NCI-H2171 (cell line): Measurements from ENCODE around the gene GRAP2.

ENCODE experiments used
- DNase-seq: peaks from one replicate; lab custom pipeline; 2025; lab: John Stamatoyannopoulos, UW

Gene GRAP2

DNA sequence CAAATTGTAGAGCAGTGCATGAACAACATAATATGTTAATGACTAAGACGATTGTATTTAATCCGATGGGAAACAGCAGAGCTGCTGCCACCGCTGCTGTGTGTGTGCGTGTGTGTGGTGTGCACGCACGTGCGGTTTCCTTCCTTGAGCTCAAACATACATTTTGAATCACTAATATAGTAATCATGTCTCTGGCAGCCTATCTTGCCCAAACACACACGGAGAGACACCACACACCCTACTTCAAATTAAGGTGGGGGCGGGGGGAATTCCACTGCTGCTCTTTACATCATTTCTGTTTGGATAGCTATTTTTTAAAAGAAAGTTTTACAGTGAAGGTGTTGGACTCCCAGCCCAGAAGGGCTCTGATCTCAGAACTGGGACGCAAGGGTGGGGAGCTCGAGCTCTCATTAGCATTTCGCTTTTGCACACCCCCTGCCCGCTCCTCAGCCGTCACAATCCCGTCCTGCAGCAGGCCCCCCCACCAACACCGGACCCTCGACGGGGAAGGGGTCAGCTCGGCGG is 93.2 kb downstream of the GRAP2 start:
- no peak for DNase-seq

DNA sequence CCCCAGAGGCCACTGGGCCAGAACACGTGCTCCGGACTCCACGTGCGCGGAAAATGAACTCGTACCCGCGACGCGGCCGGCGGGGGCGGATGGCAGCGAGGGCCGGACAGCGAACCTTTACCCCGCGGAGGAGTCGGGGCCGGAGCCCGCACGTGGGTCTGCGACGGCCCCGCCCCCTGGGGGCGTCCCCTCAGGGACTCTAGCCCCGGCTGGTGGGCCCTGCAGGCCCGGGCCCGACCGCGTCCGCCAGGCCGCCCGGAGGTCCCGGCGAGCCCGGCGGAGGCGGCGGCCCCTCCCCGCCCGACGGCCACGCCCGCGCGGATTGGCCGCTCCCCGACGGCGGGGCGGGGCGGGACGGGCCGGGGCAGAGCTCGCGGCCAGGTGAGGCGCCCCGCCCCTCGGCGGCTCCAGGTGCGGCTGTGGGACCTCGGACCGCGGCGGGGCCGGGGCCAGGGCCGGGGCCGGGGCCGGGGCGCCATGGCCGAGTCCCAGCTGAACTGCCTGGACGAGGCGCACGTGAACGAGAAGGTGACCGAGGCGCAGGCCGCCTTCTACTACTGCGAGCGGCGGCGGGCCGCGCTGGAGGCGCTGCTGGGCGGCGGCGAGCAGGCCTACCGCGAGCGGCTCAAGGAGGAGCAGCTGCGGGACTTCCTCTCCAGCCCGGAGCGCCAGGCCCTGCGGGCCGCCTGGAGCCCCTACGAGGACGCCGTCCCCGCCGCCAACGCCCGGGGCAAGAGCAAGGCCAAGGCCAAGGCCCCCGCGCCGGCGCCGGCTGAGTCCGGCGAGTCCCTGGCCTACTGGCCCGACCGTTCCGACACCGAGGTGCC is 93.9 kb downstream of the GRAP2 start, which contains the start of gene FAM83F:
Gene FAM83F (plus strand): TSS at position 389 of the 827 bp plus-strand sequence. CDS start 89 bp downstream, at position 478.
- peak; percentile 64 for DNase-seq

DNA sequence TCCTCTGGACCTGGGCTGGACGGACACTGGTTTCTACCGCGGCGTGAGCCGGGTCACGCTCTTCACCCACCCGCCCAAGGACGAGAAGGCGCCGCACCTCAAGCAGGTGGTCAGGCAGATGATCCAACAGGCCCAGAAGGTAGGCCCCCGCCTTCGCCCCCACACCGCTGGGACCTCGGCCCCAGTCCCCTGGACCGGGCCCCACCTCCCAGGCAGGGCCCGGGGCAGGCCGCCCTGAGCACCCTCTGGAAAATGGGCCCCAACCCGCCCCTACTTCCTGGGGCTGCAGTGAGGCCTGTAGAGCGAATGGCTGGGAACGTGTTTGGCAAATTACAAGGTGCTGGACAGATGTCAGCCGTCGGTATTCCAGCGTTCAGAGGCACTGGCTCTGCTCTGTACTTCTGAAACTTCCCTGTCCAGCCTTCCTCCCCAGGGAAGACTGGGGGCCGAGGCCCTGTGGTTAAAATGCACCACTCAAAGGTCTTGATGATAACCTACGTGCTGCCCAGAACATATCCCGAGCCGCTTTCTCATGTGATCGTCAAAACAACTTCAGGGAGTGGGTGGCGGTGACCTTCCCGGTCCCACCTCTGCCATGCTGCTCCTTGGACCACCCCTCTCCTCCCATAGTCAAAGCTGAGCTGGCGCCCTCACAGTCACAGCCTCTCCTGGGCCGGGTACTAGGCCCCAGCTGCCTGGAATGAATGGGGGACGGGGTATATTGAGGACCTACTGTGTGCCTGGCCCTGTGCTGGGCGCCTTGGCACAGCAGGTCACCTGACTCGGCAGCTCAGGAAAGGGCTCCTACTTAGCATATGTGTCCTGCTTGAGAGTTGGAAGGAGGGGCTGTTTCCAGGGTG is 94.7 kb downstream of the GRAP2 start:
- DNase-seq: no peak

DNA sequence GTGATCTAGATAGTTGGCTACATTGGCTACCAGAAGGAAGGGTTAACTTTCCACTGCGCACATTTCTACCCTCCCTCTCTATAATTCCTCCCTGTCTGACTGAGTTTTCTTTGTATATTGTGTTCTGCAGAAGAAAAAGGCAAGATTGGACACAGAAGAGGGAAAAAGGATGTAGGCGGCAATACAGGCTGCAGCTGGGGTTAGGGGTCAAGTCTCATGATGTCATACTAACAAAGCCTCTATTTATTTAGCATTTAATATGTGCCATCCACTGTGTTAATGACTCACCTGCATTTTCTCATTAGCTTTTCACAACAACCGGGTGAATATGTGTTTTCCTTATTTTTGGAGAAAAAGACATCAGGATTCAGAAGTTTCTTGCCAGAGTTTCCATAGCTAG is 95.8 kb downstream of the GRAP2 start:
- DNase-seq: no peak

DNA sequence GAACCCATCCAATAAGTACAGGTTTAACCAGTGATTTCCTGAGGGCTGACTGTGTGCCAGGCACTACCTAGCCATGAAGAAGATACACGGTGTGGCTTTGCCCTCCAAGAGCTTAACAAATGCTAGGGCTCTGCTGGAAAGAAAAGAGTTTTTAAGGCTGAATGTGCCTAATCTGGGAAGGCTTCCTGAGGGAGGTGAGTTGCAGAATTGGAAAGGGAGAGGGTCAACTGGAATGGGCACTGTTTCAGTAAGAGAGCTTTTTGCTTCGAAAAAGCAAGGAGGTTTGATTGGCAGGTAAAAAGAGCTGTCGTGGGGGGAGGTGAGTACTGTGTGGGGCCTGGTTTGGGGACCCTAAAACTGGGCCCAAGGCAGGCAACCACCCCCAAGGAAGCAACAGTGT is 96.5 kb downstream of the GRAP2 start:
- no peak for DNase-seq

DNA sequence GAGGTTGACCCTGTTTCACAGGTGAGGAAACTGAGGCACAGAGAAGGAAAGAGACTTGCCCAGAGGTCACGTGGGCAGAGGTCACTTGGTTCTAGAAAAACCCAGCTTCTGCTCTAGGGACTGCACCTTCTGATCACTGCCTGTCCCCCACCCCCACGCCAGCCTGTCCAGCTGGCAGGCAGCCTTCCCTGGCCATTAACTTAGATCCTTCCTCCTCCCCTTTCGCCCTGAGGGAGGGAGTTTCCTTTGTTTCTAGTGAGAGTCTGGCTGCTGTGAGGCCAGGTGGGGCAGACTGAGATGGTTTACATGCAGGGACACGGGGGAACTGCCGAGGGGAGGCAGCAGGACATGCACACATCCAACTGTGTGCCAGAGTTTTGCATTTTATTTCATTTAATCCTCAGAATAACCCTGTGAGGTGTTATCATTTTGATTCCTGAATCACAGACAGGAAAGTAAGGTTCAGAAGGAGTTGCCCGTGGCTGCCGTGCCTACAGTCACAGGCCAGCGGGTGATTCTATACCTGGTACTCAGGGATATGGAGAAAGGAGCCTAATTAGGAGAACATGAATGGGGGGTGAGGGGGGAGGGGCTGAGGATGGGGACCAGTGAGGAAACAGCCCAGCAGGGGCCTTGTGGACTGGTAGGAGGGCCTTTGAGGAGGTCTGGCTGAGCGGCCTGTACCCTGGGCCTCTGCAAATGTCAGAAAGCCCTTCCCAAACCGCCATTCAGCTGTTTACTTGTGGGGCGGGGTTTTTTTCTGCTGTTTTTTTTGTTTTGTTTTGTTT is 97.2 kb downstream of the GRAP2 start:
- no peak for DNase-seq

DNA sequence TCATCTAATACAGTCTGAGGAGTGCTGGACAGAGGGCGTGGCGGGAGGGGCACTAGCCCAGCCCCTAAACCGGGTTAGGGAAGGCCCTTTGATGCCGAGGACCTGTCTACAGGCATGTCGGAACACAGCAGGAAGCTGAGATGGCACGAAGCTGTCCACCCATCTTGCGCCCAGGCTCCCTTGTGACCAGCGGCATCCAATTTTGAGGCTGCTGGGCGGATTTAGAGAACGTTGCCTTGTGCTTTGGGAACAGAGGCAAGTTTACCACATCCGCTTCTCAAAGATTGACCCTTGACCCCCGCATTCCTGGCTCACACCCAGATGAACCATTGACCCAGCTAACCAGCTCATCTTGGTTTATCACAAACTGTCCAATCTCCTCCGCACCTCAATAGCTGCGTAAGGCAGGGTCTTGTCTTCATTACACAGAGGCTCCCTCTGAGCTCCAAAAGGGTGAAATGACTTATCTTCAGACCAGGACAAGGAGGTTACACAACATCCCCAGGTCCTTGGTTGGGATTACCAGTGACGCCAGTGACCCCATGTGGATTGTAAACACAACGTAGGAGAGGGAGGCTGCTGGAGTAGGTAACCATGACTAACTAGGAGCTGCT is 98.4 kb downstream of the GRAP2 start:
- no peak for DNase-seq

DNA sequence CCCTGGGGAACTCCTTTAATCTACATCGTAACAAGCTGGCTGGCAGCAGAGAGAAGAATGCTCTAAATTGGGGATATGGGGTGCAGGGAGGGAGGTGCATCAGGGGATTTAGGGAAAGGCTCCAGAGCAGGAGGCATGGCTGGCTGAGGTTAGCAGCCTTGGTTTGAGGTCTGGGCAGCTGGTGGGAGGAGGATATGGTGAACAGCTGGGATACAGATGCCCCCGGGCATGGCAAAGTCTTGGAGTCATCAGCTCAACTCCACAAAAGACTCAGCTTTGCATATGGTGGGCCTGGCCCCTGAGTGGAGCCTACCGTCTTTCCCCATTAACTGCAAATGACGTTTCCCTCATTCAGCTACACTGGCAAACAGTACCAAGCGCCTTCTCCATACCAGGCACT is 99.3 kb downstream of the GRAP2 start:
- no peak for DNase-seq

DNA sequence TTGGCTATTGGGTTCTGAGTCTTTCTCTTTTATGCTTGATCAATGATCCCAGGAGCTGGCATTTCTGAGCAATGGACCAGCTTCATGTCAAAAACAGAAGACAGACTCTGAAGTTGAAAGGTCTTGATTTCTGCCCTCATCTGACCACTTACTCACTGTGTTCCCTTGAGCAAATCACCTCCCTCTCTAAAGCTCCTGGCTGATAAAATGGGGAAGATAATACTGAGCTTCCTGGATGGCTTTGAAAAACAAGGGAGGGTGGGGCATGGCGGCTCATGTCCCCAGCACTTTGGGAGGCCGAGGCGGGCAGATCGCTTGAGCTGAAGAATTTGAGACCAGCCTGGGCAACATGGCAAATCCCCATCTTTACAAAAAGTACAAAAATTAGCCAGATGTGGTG is 100.2 kb downstream of the GRAP2 start:
- no peak for DNase-seq

DNA sequence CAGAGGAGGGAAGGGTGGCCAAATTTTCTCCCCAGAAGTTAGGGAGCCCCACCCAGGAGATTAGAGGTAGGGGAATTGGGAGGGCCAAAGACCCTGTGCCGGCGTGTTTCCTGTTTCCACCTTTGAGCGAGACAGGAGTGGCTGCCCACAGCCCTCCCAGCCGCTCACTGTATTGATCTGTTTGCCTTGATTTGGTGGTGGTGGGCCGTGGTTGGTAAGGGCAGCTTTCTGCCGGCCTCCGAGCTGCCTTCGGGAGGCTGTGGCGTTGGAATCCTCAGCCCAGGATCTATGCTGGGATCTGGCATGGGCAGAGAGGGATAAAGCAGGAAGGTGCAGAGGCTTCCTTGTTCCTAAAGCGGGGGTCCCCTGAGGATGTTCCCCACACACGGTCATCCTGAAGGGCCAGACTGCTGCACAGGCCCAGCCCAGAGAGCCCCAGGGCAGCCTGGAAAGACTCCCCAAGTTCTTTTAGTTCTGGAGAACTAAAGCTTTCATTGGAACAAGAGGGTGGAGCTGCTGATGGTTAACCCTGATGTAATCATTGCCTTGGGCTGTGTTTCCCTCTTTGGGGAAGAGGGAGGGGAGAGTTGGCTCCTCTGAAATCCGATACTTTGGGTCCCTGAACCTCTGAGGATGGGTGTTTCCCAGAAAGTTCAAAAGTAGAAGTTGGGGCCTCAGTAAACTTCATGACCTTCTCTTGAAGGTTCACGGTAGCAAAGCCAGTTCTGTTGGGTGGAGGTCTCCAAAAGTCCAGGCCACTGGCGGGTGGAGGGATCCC is 101.1 kb downstream of the GRAP2 start:
- DNase-seq: no peak

DNA sequence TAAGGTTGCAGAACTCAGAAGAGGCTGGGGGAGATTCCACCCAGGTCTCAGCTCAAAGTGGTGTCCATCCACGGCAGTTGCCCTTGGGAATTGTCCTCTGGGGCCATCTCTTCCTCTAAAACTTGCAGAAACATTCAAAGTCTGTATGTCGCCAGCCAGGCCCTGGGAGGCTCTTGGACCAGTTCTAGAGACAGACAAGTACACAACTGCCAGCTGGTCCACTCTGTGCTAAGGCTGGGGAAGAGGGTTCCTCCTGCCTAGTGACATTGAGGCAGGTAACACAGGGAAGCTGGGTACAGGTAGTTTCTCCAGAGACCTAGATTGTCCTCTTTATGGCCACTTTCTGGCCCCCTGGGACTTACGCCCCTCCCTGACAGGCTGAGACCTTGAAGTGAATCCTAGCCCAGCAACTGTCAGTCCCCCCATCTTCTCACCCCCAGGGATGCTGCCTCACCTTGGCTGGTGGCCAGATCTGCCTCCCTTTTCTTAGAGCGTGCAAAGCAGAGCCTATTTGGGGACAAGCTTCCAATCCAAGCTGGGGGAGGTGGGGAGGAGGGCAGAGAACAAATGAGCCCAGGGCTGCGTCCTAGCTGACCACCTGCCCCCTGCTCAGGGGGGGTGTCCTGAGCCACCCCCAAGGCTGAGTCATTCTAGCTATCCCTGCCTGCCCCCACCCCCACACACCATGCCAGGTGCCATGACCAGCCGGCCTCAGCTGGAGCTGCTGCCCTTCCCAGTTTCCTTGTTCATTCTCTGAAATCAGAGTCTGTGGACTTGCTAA is 102.2 kb downstream of the GRAP2 start:
- DNase-seq: peak; percentile 20

DNA sequence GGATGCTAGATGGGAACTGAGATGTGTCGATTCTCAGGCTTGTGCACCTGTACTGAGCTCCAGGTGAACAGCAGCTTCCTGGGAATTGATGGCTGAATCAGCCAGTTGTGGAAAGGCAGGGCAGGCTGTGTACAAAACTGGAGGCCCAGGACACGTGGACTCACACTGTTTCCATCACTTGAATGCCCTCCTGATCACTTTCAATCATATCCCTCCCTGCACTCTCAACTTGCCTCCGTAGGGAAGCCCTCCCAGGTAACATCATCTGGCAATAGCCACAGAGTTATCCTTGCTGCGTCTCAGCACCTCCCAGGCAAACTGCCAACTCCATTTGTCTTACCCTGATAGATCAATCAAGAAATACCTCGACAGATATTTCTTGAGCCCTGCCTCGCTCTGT is 104.0 kb downstream of the GRAP2 start:
- peak; percentile 71 for DNase-seq

DNA sequence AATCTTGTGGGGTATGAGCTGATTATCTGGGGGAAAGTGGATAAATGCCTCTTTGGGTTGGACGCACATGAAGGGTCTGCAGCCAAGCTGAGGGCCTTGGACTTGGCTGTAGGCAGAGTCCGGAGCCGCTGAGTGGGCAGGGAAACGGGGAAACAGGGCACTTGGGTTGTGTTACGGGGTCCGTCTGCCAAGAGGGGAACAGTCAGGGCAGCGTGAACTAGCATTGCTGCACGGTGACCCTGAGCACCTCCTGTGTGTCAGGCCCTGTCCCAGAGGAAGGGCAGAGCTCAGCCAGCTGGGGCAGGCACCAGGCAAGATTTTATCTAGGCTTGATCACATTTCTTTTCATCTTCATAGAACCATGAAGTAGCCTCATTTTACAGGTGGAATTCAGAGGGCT is 105.8 kb downstream of the GRAP2 start:
- no peak for DNase-seq

DNA sequence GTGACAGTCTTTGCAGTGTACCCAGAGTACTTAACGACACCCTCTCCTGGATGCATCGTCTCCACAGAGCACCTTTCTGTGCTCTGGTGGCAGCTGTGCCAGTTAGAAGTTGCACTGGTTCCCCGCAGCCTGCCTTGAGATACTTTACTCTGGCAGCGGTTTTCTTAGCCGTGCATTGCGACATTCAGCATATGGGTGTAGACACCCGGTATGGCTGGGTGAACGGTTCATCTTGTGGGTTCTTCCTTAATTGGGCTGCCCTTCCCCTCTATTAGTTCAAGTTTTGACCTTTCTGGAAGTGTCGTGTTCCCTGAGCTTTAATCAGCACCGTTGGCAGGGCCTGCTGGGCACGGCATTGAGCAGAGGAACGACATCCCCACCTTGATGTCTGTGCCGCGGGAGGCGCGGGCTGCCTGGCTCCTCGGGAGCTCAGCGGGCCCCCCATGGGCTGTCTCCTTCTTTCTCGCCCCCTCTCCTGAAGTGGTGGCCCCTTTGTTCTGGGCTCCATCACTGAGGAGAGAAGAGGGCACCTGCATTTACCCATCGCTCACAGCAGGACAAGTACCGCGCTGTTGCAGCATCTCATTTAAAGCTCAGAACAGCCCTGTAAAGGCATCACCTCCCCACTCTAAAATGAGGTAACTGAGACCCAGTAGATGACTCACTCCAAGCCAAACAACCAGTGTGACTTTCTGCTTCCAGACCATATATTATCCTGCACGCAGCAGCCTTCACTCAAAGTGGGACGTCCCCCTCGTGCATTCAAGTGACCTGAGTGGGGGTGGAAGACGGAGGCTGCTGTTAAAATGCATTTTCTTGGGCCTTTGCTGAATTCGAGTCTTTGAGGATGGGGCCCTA is 107.2 kb downstream of the GRAP2 start:
- no peak for DNase-seq

DNA sequence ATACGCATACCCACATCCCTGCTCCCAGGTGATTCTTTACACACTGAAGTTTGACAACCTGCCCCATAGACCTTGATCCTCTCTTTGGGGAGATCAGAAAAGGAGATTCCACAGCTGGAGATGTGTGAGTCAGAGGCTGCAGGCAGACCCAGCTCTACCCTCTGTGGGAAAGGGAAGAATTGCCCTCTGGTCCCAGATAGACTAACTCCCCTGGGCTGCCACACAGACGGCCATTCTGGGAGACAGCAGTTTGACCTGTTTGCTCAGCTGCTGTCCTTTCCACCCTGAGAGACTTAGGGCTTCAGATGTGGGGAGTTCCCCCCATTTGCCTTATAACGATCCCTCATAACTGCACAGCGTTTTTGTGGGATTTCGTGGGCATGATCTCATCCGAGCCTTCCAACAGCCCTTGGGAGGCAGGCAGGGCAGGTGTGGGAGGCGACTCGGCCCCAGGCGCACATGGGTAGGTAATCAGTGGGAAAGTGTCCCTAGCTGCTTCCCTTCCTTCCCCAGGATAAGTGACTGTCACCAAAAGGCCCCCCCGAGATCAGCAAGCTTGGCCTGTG is 107.9 kb downstream of the GRAP2 start:
- no peak for DNase-seq

DNA sequence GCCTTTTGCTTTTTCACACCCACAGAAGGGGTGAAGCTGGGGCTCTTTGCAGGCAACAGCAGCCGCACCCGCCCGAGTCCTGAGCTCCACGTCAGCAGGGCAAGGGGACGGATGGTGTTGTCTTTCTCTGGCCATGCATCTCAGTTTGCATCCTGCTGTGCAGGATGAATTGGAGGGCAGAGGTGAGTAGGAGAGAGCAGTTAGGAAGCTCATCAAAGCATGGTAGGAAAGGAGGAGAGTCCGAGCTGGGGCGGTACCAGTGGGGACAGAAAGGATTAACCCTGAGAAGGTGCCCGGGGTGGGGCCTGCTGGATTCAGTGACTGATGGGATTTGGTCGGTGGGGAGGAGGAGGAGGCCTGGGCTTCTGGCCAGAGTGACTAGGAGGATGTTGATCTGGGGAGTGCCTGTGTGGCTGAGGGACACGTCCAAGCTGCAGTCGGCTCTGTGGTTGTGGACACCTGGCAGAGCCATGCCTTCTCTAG is 108.4 kb downstream of the GRAP2 start:
- DNase-seq: no peak

DNA sequence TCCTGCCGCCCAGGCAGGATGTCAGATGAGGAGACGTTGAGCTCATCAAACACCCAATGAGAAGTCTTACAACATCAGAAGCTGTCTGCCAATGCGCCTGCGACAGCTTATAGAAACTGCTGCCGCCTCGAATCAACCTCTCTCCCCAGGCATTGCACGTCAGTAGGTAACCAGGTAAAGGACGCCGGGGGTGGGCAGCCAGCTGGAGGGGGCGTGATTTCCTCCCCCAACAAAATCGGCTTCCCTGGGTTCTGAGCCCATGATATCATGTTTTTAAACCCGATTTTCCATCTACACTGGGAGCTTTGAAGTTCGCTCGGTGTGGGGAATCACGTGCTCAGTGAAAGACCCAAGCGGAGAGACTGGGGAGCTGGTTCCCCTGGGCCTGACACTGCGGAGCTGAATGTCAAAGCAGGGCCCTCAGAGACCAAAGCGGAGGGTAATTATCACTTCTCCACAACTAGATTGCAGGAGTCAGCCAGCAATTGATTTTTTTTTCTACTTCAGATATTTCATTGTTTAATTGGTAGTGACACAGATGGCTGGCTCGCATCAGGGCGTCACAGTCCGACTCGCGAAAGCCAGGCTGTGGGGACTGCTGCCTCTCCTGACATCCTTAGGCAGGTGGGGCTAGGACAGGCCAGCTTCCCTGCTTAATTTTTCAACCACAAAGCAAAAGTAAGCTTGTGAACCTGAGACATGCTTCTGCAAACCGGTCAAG is 109.2 kb downstream of the GRAP2 start:
- DNase-seq: peak; percentile 79

DNA sequence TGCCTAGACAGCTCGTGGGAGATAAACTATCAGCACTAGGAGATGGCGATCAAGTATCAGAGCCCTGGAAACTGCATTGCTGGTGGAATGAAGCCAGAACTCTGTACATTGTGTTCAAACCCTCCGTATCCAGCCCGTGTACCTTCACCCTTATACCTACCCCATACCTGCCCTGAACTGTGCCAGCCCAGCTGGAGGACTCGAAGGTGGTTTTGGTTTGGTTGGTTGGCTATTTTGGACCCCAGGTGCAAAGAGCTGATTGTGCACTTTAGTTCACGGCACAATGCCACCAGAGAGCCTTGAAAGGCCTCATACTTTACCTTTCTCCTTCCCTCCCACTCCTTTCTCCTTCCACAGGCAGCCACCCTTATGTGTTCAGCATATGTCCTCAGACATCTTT is 109.9 kb downstream of the GRAP2 start:
- DNase-seq: no peak
